Activated naive CD8-positive, alpha-beta T cell treated with anti-CD3 and anti-CD28 coated beads, Interleukin-2, amount 50 U/mL, for 24 hours (primary cell): ENCODE results near the gene NAV3.

Source experiments
- ATAC-seq: fragments of 150-1000 bp; cut with Tn5 transposase; one replicate; pipeline ENCODE4 v1.10.0; 2021
- DNase-seq: peaks from one replicate; pipeline ENCODE4 v3.0.0; 2021
- H3K27ac Mint-ChIP-seq: one replicate; pipeline ENCODE4 v1.8.0; 2021; ENCODE audit warnings: mild to moderate bottlenecking, mixed read lengths
- H3K27me3 Mint-ChIP-seq: one replicate; pipeline ENCODE4 v1.8.0; 2021; ENCODE audit warnings: mixed read lengths
- H3K36me3 Mint-ChIP-seq: one replicate; pipeline ENCODE4 v1.8.0; 2021; ENCODE audit warnings: low read depth, mixed read lengths
- H3K4me1 Mint-ChIP-seq: one replicate; pipeline ENCODE4 v1.8.0; 2021; ENCODE audit warnings: mixed read lengths
- H3K4me3 Mint-ChIP-seq: one replicate; pipeline ENCODE4 v1.8.0; 2021; ENCODE audit warnings: mild to moderate bottlenecking, moderate library complexity, mixed read lengths
- H3K9me3 Mint-ChIP-seq: one replicate; pipeline ENCODE4 v1.8.0; 2021; ENCODE audit warnings: mixed read lengths

The NAV3 gene

DNA sequence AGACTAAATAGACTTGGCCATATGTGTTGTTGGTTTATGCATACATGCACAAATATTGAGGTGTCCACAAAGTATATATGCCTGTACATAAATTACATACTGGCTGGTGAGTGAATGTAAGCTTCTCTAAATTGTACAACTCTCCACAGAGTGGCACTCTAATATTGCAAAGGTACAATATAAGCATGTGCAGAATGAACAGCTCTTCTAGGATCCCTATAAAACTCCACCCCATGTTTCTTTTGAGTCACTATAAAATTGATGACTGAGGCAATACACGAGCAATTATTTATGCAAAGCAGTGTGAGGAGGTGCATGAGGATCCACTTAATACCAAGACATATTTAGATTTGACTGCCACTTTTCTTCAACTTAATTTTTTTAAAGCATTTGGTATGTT, 172.2 kb downstream of the NAV3 start:
- DNase-seq, result no peak
- no peak for ATAC-seq
- no peaks in the 10 kb centered on the region for H3K36me3 Mint-ChIP-seq
- no peak overlapping the region for H3K4me3 Mint-ChIP-seq
- H3K27ac Mint-ChIP-seq, result no peak overlapping the region
- H3K9me3 Mint-ChIP-seq, result no peaks in the 10 kb centered on the region
- H3K27me3 Mint-ChIP-seq, result no peaks in the 10 kb centered on the region
- peaks cover 2% of the 10 kb centered on the region for H3K4me1 Mint-ChIP-seq

DNA sequence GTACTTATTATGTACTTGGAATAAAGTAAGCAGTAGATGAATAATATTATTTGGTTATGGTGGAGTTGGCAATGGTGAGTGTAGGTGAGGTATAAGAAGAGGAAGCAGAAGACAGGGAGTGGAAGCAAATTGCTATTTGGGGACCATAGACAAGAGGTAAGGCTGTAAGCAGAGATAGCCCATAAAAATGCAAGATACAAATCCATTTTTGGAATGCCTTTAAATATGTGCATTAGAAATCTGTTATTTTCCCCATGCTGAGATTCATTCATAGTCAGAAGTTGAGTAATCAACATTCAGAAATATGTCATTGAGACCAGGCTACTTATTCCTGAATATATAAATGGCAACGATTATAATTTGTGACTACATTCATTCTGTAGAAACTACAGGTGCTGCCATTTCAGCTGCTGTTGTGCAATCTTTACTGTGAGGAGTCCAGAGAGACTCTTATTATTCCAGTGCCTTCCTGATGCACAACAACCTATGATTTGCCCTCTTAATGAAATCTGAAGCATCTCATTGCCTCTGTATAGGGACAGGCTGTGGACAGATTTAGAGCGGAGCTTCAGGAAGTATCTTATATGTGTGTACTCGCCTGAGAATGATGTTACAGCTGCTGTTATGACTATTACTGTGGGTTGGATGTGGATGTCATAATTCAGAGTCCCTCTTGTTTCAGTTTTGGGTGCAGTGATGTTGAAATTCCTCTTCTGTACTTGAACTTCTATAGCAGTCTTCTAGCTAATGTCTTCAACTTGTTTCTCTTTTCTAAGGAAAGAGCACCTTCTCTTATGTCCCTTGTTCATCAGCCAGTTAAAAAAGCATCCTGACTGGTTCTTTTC, 173.8 kb downstream of the NAV3 start:
- DNase-seq (no peak), ATAC-seq (no peak)
- Mint-ChIP-seq H3K4me3 (no peak overlapping the region), H3K4me1 (no peaks in the 10 kb centered on the region), H3K27ac (no peak overlapping the region), H3K36me3 (no peaks in the 10 kb centered on the region), H3K9me3 (no peaks in the 10 kb centered on the region), H3K27me3 (no peaks in the 10 kb centered on the region)

DNA sequence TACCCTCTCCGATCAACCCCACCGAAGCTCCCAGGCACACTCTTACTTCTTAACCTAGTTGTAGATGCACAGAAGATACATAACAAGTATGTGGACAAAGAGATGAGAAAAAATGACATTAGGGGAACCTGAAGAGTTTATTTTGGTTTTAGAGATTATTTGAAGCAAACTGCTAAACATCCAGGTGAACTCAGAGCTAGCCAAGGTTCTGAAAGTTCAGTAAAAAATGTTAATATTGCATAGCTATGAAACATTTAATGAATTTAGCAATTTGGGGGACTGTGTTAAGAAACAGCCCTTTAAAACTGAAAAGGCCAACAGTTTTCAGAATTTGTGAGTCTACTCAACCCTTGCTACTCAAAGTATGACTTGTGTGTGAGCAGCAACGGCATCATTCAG, 174.4 kb downstream of the NAV3 start:
- Mint-ChIP-seq H3K4me3 (no peak overlapping the region), H3K36me3 (no peaks in the 10 kb centered on the region), H3K27me3 (no peaks in the 10 kb centered on the region), H3K4me1 (no peaks in the 10 kb centered on the region), H3K27ac (no peak overlapping the region), H3K9me3 (no peaks in the 10 kb centered on the region)
- no peak for DNase-seq
- no peak for ATAC-seq

DNA sequence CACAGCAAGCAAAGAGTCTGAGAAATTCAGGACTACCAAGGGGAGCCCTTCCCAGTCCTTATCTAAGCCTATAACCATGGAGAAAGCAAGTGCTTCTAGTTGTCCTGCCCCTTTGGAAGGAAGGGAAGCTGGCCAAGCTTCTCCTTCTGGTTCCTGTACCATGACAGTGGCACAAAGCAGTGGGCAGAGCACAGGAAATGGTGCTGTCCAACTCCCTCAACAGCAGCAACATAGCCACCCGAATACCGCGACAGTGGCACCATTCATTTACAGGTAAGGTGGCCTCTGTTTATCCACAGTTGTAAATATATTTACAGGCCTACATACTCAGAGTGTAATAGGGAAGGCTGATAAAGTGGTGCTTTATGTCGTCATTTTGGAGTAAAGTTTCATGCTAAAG, 176.5 kb downstream of the NAV3 start:
- no peaks in the 10 kb centered on the region for H3K4me1 Mint-ChIP-seq
- H3K36me3 Mint-ChIP-seq, result no peaks in the 10 kb centered on the region
- no peaks in the 10 kb centered on the region for H3K27me3 Mint-ChIP-seq
- ATAC-seq, result no peak
- DNase-seq, result no peak
- H3K4me3 Mint-ChIP-seq, result no peak overlapping the region
- no peak overlapping the region for H3K27ac Mint-ChIP-seq
- H3K9me3 Mint-ChIP-seq, result no peaks in the 10 kb centered on the region

DNA sequence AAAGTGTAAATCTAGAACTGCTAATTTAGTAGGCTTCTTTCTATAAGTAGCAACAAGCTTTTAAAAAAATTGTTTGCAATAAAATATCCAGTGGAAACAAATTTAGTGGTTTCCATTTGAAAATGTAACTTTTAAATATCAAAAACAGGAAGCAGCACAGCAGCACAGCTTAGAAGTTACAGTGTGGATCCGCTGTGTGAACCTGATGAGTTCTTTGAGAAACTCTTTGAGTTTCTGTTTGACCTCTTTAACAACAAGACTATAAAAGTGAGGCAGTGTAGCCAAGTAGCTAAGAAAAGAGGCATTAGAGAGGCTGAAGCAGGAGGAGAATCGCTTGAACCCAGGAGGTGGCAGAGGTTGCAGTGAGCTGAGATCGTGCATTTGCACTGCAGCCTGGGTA, 178.3 kb downstream of the NAV3 start:
- Mint-ChIP-seq H3K4me3 (no peak overlapping the region), H3K4me1 (no peaks in the 10 kb centered on the region), H3K9me3 (no peaks in the 10 kb centered on the region), H3K36me3 (no peaks in the 10 kb centered on the region), H3K27ac (no peak overlapping the region), H3K27me3 (no peaks in the 10 kb centered on the region)
- DNase-seq (no peak), ATAC-seq (no peak)

DNA sequence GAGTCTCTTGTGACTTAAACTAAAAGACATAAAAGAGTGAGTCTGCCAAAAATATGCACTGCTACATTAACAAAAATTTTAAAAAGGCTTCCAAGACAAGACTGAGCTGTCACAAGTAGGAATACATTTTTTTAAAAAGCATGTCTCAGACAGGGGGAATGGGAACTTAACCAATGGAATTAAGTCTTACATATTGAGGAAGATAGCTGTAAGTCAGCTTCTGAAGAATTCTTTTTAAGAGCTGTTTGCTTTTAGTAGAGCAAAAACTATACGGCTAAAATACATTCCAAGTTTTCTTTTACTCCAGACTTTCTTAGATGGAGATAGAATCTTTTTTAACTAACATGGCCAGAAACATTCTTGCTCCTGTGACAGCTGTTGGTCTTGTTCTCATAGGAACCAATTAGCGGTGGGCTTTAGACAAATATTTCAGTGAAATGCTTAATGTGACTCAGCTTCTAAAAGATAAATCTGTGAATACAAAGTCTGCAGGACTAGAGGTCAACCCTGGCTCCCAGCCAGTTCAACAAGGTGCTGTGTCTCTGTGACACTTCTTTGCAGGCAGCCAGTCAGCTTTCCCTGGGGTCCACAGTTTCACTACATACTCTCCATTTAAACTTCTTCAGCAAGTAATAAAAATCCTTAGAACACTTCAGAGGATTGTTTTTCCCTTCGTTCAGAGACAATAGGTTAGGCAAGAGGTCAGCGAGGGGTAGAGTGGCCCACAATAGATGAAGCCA, 187.6 kb downstream of the NAV3 start:
- ATAC-seq, result no peak

DNA sequence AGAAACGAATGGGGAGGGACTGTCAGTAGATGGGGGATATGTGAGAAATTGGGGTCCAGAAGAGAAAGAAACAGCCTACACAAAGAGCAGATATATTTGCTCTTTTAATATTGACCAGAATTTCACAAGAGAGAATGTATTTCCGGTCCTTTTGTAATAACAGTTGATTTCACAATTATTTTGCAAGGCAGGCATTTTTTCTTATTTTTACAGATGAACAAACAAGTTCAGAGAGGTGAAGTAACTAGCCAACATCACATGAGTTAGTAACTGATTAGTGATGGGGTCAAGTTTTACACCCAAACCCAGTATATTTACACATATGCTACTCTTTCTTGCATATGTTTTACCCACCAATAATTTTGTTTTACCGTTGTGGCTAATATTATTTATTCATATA, 188.2 kb downstream of the NAV3 start:
- peaks cover 4% of the 10 kb centered on the region for H3K9me3 Mint-ChIP-seq
- no peak overlapping the region for H3K27ac Mint-ChIP-seq
- H3K4me1 Mint-ChIP-seq, result no peaks in the 10 kb centered on the region
- H3K27me3 Mint-ChIP-seq, result no peaks in the 10 kb centered on the region
- H3K4me3 Mint-ChIP-seq, result no peak overlapping the region
- ATAC-seq (no peak), DNase-seq (no peak)
- no peaks in the 10 kb centered on the region for H3K36me3 Mint-ChIP-seq

More for the DNA sequence above, 187.6 kb downstream of the NAV3 start:
- no peaks in the 10 kb centered on the region for H3K27me3 Mint-ChIP-seq
- DNase-seq, result no peak
- no peaks in the 10 kb centered on the region for H3K36me3 Mint-ChIP-seq
- H3K9me3 Mint-ChIP-seq, result peaks cover 4% of the 10 kb centered on the region
- H3K4me3 Mint-ChIP-seq, result no peak overlapping the region
- H3K4me1 Mint-ChIP-seq, result no peaks in the 10 kb centered on the region
- no peak overlapping the region for H3K27ac Mint-ChIP-seq

DNA sequence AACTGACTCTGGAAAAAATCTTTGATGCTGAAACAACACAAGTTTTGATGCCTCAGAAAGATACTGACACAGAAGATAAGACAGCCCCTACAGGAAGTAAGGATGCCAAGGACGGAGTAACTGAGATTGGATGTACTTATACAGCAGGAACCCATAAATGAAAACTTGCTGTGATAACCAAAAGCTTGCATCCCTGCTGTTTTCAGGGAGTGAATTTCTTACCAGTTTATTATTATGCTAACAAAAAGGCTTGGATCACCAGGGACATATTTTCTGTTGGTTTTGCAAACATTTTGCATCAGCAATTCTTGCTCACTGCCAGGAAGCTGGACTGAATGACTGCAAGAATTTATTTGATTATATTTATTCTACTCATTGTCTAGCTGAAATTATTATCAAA, 197.7 kb downstream of the NAV3 start:
- no peaks in the 10 kb centered on the region for H3K36me3 Mint-ChIP-seq
- H3K27me3 Mint-ChIP-seq, result no peaks in the 10 kb centered on the region
- H3K9me3 Mint-ChIP-seq, result no peaks in the 10 kb centered on the region
- no peak overlapping the region for H3K27ac Mint-ChIP-seq
- no peak for ATAC-seq
- H3K4me3 Mint-ChIP-seq, result no peak overlapping the region
- DNase-seq, result no peak
- H3K4me1 Mint-ChIP-seq, result no peaks in the 10 kb centered on the region

DNA sequence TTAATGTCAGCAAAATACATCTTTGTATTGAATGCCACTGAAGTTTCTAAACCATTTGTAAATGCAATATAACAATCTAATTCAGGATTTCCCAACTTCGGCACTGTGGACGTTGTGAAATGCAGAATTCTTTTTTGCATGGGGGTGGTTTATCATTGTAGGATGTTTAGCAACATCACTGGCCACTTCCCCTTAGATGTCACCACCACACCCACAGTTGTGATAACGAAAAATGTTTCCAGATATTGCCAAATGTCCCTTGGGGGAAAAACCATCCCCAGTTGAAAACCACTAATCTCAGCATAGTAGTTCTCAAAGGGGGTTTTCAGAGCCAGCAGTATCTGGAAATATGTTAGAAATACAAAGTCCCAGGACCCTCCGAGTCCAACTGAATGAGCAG, 203.3 kb downstream of the NAV3 start:
- no peaks in the 10 kb centered on the region for H3K27me3 Mint-ChIP-seq
- no peaks in the 10 kb centered on the region for H3K9me3 Mint-ChIP-seq
- H3K4me1 Mint-ChIP-seq, result no peaks in the 10 kb centered on the region
- no peak overlapping the region for H3K4me3 Mint-ChIP-seq
- no peaks in the 10 kb centered on the region for H3K36me3 Mint-ChIP-seq
- DNase-seq (no peak), ATAC-seq (no peak)
- H3K27ac Mint-ChIP-seq, result no peak overlapping the region

DNA sequence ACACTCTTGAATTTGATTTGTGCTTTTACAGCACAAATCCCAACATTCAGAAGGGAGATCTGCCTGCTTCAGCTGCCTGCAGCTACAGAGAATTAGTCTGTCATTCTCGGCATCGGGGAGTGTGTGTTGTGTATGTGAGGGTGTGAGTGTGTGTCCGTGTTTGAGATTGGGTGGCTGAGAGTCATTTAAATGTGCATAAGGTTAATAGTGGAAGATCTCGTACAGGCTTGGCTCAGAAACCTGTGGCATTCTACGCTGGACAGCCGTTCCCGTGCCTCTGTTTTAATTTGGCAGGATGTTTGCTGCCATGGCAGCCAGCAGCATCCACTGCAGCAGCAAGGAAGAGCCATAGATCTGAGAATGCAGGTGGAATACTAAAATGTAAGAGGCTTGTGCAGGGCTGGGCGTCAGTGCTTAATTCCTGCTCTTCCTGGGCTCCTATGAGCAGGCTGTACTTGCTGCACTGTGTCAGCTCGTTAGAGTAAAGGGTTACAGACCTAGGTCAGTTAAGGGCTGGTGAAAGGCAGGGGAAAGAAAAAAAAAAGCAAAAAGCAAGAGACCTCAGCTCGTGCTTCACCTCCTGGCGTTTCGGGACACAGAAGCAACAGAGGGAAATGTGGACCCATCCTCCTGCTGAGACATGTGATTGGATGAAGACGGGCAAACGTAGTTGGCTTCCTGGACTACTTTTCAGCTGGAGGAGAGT, 205.4 kb downstream of the NAV3 start:
- Mint-ChIP-seq H3K27ac (no peak overlapping the region), H3K27me3 (no peaks in the 10 kb centered on the region)

DNA sequence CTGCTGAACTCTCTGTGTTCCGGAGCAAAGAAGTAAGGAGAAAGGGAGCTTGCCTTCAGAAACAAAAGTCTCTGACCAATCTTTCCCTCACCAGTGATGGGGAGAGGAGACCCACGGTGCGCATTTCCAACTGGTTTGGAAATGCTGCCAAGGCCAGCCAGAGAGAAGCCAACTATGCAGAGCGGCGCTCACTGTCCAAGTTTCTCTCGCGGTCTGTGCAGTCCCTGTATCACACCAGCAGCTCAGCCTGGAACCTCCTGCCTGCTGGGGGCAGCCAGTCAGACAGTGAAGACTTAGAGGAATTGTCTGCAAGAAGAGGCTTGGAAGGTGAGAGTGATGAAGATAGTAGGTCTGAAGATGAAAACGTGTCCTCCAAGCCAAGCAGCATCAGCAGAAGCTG, 206.2 kb downstream of the NAV3 start:
- Mint-ChIP-seq H3K9me3 (peaks cover 2% of the 10 kb centered on the region), H3K27me3 (no peaks in the 10 kb centered on the region), H3K4me1 (no peaks in the 10 kb centered on the region), H3K27ac (no peak overlapping the region), H3K36me3 (no peaks in the 10 kb centered on the region), H3K4me3 (no peak overlapping the region)
- no peak for ATAC-seq
- DNase-seq, result no peak

More for the DNA sequence above, 205.4 kb downstream of the NAV3 start:
- DNase-seq, result no peak
- Mint-ChIP-seq H3K36me3 (no peaks in the 10 kb centered on the region), H3K4me3 (no peak overlapping the region), H3K4me1 (no peaks in the 10 kb centered on the region), H3K9me3 (no peaks in the 10 kb centered on the region)
- no peak for ATAC-seq

DNA sequence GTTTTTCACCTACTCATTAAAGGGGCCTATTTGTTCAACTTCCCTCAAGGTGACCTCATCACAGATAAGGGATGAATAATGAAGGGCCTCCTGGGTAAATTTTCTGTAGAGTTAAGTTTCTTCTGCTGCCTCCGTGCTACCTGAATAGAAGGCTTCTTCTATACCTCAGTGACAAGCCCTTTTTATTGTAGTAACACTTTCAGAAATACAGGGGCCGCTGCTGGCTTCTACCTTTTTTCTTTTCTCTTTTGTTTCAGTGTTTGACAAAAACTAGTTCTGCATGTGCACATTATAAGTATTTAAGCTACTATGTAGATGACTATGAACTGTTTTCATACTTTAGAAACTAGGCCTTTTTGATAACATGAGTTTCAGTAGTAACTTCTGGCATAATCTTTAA, 207.0 kb downstream of the NAV3 start:
- Mint-ChIP-seq H3K27me3 (no peaks in the 10 kb centered on the region), H3K36me3 (no peaks in the 10 kb centered on the region), H3K4me1 (no peaks in the 10 kb centered on the region), H3K27ac (no peak overlapping the region), H3K9me3 (peaks cover 4% of the 10 kb centered on the region), H3K4me3 (no peak overlapping the region)
- DNase-seq, result no peak
- ATAC-seq, result no peak

DNA sequence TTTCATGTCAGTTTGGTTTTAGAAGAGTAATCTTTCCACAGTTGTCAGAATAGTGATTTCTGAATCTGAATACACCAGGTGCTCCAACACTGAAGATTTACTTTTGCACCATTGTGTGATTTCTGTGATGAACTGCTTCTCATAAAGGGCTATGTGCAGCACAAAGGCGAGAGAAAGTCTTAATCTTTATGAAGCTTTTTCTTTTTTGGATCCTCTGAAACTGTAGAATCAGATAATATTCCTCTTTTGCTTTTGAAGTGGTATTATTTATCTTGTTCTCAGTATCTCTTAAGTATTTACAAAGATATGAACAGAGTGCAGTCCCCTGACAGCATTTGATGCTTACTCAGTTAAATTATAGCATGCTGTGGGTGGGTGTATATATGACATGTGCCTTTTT, 207.8 kb downstream of the NAV3 start:
- ATAC-seq (no peak), DNase-seq (no peak)
- Mint-ChIP-seq H3K27ac (no peak overlapping the region), H3K9me3 (peaks cover 4% of the 10 kb centered on the region), H3K4me1 (no peaks in the 10 kb centered on the region), H3K36me3 (no peaks in the 10 kb centered on the region), H3K27me3 (no peaks in the 10 kb centered on the region), H3K4me3 (no peak overlapping the region)

DNA sequence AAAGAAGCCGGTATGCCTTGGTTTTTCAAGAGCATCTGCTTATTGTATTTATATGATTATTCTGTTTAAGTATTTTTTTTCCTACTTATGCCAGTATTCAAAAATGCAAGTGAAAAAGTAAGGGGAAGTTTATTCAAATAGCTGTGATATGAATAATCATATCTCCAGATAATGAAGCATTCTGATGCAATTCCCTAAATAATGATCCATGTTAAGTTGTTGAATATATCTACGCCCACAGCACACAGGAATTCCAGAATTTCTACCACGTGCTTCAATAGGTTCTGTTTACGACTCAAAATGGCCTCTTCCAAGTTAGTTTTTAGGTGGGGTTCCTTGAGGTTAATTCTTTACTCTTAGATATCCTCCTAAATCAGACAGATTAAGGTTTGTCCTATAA, 208.3 kb downstream of the NAV3 start:
- Mint-ChIP-seq H3K27ac (no peak overlapping the region), H3K9me3 (peaks cover 4% of the 10 kb centered on the region), H3K4me3 (no peak overlapping the region), H3K36me3 (no peaks in the 10 kb centered on the region), H3K4me1 (no peaks in the 10 kb centered on the region), H3K27me3 (no peaks in the 10 kb centered on the region)
- DNase-seq (no peak), ATAC-seq (no peak)

DNA sequence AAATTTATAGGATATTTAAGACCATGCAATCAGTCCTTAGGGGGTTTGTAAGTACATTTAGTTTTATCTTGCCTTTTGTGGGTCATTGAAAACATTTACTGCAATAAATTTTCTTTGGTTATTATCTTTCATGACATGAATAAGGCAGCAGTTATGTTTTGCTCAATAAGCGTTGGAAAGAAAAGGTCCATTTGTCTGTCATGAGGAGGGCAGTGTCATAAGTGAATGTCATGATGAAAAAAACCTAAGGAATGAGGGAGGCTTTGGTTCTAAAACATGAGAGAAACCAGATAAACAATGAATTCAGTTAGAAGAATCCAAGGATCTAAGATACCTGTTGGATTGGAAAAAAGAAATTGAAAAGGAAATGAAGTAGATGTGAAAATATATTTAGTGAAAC, 209.4 kb downstream of the NAV3 start:
- DNase-seq, result no peak
- Mint-ChIP-seq H3K4me1 (no peaks in the 10 kb centered on the region), H3K9me3 (peaks cover 4% of the 10 kb centered on the region), H3K36me3 (no peaks in the 10 kb centered on the region), H3K27ac (no peak overlapping the region), H3K4me3 (no peak overlapping the region), H3K27me3 (no peaks in the 10 kb centered on the region)
- ATAC-seq, result no peak
